HG03280 (cell line): ENCODE data around the gene U2AF2.
"Not testable (repeated sequence)": the region's sequence is repeated elsewhere in the genome, so short reads cannot be mapped to it uniquely, and the experiment has no call there.

Experiments used
- ATAC-seq: cut with Tn5 transposase; IDR thresholded peaks from one replicate; pipeline ENCODE4 v1.9.1; 2021; ENCODE audit warnings: mild to moderate bottlenecking, moderate library complexity; ENCODE audit not compliant: unreplicated experiment

Gene U2AF2

DNA sequence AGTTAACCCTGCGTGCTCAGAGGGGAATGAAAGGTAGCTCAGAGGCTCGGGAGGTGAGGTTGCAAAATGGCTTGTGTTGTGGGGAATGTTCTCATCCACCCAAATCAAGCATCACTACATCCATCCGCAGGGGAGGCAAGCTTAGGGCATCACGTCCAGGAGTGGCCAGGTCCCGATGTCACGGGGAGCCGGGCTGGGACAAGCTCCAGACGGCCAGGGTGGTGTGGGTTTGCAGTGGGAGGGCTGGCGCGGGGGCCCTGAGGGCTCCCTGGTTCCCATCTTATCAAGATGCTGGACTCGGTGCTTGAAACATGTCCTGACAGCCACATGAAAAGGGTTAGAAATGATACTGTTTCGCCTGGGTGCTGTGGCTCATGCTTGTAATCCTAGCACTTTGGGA, 46.0 kb downstream of the U2AF2 start:
- ATAC-seq, result no peak

DNA sequence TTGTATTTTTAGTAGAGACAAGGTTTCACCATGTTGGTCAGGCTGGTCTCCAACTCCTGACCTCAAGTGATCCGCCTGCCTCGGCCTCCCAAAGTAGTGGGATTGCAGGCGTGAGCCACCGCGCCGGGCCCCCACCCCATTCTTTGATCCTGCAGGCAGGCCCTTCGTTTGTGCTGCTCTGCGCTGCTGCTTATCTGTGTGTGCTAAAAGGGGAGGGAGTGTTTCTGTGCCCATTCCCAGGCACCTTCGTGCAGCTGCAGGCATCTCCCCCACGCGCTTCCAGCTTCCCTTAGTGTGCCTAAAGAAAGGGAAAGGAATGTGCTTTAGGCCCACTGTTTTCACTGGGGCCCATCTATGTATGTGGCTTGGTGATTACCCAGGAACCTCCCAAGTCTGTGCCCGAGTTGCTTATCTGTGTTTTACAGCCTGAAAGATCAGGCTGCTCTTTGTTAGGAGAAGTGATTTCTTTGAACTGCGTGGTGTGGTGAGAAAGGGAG, 47.3 kb downstream of the U2AF2 start:
- ATAC-seq, result no peak

GRCh38 chr19:55703790-55704215, 49.0 kb downstream of the U2AF2 start:
- ATAC-seq, result no peak

DNA sequence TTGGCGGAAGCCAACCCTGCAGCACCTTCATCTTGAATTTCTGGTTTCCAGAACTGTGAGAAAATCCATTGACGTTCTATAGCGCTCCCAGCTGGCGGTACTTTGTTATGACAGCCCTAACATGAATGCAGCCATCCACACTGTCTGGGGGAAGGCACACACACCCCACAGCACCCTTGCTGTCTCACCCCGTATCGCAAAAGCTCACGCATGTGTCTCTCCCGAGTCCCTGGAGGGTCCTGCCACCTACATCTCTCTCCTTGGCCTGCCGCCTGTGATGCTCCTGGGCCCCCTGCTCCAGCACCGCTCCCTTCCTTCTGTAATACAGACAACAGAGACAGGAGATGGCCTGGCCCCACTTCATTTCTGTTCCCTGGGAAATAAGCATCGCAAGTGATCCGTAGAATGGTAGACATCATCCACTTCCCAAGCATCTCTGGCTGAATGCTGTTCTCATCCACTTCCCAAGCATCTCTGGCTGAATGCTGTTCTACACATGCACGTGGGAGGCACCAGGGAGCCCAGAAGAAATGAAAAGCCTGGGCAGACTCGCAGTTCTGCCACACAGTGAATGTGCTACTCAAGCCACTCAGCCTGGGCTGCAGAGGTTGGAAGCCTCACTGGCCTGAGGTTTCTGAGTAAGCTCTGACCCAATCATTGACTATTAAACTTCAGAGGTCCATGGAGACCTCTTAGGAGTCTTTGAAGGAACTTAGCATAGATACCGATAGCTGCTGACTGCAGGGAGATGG, 49.8 kb downstream of the U2AF2 start:
- ATAC-seq, result no peak

DNA sequence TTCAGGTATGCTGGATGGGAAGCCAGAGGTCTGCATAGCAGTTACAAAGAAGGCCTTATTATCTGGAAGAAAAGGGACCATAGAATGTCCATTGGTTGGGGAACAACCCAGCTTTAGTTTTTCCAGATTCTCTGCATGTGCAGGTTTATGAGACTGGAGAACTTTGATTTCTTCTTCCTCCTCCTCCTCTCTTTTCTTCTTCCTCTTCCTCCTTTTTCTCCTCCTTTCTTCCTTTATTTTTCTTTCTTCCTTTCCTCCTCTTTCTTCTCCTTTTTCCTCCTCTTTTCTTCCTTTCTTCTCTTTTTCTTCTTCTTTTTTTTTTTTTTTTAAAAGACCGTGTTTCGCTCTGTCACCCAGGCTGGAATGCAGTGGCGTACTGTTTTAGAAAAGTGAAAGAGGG, 51.1 kb downstream of the U2AF2 start:
- ATAC-seq, result no peak

- ATAC-seq, result no peak
Measured at GRCh38 chr19:55711719-55712118, 56.9 kb downstream of the U2AF2 start.

DNA sequence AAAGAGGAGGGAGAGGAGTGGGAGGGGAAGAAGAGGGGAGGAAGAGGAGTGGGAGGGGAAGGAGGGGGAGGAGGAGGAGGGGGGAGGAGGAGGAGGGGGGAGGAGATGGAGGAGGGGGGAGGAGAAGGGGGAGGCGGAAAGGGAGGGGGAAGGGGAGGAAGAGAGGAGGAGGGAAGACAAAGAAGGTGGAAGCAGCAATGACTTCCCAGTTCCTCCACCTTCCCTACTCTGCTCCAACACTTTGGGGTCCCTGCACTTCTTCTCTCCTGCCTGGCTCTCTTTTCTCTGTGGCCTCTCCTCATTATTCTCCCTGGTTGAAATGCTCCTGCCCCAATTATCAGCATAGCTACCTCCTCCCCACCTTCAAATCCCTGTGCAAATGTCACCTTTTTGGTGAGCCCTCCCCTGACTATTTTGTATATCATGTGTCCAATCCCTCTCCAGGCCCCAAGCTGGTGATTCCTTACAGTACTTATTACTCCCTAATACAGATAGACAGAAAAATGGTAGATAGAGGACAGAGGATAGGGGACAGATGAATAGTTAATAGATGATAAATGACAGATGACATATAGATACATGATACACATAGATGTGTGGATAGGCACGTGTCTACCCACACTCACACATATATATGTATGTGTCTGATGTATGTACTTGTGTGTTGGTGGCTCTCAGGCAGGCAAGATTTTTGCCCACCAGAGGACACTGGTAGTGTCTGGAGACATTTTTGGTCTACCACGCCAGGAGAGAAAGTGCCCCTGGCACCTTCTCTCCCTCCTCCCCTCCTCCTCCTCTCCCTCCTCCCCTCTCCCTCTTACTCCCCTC, 58.2 kb downstream of the U2AF2 start:
- ATAC-seq, result no peak

GRCh38 chr19:55716531-55716930, 61.7 kb downstream of the U2AF2 start:
- no peak for ATAC-seq

- no peak for ATAC-seq
Measured at GRCh38 chr19:55717251-55717650, 62.4 kb downstream of the U2AF2 start.

- not testable (repeated sequence) for ATAC-seq
Measured at GRCh38 chr19:55717879-55718711, 63.3 kb downstream of the U2AF2 start.

DNA sequence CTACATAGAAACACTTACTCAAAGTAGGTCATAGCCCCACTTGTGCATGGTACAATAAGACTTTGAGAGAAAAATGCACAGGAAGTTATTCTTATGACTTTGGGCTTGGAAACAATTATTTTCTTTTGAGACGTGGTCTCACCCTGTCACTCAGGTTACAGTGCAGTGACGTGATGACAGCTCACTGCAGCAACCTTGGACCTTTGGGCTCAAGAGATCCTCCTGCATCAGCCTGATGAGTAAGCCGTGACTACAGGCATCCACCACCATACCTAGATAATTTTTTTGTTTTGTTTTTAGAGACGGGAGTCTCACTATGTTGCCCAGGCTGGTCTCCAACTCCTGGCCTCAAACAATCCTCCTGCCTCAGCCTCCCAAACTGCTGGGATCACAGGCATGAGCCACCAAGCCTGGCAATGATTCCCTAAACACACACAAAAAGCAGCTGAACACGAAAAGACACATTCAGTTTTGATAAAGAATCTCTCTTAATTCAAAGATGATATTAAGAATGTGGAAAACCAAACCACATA, 65.4 kb downstream of the U2AF2 start:
- no peak for ATAC-seq

GRCh38 chr19:55720801-55721200, 66.0 kb downstream of the U2AF2 start:
- ATAC-seq, result no peak

DNA sequence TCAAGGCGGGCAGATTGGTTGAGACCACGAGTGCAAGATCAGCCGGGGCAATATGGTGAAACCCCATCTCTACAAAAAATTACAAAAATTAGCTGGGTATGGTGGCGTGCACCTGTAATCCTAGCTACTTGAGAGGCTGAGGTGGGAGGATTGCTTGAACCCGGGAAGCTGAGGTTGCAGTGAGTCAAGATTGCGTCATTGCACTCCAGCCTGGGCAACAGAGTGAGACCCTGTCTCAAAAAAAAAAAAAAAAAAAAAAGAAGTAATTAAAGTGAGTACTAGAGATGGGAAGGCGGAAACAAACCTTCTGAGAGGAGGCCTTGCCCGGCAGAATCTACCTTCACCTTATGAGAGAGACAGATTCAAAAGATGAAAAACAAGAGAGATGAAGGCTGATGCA, 68.7 kb downstream of the U2AF2 start:
- ATAC-seq, result no peak
